MM.1S (cell line): ENCODE results near the gene IL5.

Source experiments
- EZH2 ChIP-seq: fragments of 300-600 bp; sonication (generic); optimal IDR thresholded peaks from 2 replicates; pipeline ENCODE3; 2017; ENCODE audit warnings: low read depth, mild to moderate bottlenecking, antibody characterized with exemption, low read length, mixed read lengths
- TF ChIP-seq, protein P1 (sequence below): fragments of 300-600 bp; sonication (generic); IDR thresholded peaks from 2 replicates; pipeline ENCODE4 v1.5.1; 2016; ENCODE audit warnings: antibody characterized with exemption, low read length, mixed read lengths

DNA sequence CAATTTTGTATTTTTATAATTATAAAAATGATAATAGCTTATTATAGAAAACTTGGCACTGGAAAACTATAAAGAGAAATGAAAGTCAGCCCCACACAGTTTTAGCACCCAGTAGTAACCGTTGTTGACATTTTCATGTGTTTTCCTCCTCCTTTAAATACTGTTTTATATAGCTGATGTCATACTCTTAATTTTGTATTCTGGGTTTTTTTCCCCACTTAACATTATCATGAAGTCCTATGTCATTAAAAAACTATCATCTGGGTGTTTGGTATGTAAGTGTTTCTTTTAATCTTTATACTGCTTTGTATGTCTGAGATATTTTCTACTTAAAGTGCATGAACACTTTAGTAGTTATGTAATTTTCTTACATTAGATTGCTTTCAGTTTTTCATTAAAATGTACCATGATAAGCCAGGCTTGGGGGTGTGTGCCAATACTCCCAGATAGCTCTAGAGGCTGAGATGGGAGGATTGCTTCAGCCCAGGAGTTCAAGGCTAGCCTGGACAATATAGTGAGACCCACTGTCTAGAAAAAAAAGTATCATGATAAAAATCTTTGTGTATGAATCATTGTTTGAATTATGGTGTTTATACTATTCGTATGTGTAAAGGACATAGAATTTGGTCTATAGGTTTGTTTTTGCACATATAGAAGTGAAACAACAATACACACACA is 16.2 kb upstream of the IL5 start:
- TF ChIP-seq, protein P1, sequence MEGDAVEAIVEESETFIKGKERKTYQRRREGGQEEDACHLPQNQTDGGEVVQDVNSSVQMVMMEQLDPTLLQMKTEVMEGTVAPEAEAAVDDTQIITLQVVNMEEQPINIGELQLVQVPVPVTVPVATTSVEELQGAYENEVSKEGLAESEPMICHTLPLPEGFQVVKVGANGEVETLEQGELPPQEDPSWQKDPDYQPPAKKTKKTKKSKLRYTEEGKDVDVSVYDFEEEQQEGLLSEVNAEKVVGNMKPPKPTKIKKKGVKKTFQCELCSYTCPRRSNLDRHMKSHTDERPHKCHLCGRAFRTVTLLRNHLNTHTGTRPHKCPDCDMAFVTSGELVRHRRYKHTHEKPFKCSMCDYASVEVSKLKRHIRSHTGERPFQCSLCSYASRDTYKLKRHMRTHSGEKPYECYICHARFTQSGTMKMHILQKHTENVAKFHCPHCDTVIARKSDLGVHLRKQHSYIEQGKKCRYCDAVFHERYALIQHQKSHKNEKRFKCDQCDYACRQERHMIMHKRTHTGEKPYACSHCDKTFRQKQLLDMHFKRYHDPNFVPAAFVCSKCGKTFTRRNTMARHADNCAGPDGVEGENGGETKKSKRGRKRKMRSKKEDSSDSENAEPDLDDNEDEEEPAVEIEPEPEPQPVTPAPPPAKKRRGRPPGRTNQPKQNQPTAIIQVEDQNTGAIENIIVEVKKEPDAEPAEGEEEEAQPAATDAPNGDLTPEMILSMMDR = no peak
- TF ChIP-seq EZH2 = no peak
